Measurements from ENCODE around the gene OSBPL2.
A peak's percentile ranks its signal among the peaks of the same experiment; 100 is the strongest.

Gene OSBPL2

DNA sequence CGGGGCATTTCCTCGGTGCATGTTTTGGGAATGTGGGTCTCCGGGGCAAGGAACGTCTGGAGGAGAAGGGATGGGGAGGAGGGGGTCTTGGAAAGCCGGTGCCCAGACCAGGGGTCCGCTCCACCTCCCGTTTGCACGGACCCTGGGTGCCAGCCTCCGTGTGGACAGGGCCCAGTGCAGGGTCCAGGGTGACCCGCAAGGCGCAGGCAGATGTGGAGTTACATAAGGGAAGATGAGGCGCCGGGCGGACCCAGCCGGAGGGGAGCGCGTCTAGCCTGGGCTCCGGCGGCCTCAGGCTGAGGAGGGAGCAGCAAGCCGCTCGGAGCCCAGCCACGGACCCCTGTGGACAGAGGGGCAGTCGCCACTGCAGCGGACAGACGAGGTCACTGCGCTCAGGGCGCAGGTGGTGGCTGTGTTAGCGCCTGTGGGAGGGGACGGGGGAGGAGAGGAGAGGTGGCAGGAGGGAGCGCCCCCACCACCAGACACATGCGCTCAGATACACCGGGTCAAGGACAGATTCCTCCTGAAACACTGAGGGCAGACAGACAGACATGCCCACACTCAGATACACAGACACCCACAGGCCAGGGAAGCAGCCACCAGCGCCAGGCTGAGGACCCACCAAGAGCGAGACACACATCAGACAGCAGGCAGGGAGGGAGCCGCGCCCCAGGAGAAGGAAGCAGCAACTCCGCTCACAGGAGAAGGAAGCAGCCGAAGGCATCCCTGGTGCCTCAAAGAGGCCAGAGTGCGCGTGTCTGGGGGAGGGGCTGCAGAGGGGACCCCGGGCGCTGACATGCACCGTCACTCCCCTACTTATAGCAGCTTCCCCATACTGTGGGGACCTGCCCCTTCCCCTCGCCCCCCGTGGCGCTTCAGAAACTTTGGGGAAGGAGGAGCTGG lies 17.4 kb upstream of the OSBPL2 start:
- DNase-seq (ENCODE audit: low spot score) (no peak), FAIRE-seq (no peak)

GRCh38 chr20:62222266-62222850 lies 16.0 kb upstream of the OSBPL2 start:
- FAIRE-seq: no peak
- DNase-seq (ENCODE audit: low spot score): no peak

DNA sequence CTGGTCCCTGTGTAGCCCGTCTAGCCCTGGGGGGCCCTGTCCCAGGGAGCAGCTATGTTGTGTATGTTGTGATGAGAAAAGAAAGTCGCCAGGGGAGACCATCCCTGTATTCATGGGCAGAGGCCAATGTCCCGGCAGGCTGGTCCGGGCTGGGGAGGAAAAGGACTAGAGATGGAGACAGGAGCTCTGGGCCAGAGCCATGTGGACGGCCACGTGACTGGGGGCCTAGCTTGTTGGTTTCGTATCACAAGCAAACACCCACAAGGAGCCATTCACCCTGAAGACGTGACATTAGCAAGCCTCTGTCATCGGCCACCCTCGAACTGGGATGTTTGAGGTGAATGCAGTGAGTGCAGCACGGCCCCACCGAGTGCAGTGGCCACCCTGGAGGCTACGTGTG lies 15.3 kb upstream of the OSBPL2 start:
- FAIRE-seq (no peak), DNase-seq (ENCODE audit: low spot score) (no peak)

DNA sequence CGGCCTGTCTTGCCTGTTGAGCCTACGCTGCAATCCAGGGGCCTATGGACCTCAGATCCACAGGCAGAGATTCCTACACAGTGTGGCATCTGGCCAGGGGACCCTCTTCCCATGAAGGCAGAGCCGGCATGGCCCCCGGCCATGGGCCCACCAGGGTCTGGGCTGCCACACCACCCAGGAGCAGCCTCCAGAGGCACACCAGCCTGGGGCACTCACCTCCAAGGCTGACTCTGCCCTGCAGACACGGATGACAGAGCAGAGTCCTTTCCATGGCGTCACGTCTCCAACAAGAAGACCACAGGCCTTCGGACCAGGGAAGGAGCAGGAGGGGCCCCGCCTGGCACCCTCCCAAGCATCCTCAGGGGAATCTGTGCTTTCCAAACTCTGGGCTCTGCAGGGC lies 14.8 kb upstream of the OSBPL2 start:
- DNase-seq (ENCODE audit: low spot score) (no peak), FAIRE-seq (no peak)

DNA sequence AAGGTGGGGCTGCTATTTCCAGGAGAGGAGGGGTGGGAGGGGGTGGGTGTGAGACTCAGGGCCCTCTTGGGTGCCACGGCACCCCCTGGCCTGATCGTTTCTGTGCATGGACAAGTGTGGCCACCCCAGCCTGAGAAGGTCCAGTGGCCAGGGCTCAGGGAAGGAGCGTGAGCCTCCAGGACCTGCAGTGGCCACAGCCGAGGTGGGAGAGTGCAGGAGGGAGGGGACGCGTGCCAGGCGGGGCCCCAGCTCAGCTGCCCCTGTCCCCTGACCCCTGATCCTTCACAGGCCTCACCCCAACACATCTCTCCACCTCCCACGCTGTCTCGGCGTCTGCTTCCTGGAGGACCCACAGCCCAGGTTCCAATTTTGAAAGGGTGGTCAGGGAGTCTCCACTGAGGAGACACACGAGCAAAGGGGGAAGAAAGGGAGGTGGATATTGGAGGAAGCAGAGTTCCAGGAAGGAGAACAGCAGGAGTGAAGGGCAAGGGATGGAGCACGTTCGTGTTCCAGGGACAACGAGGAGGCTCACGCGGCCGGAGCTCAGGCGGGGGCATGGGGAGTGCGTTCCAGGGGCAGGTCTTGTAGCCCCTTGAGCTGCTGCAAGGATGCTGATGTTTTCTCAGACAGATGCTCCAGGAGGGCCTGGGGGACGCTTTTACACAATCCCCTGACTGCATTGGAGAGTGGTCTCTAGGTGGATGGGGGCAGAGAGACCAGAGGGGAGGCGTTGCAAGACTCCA lies 14.0 kb upstream of the OSBPL2 start:
- no peak for DNase-seq (ENCODE audit: low spot score)
- FAIRE-seq: no peak

DNA sequence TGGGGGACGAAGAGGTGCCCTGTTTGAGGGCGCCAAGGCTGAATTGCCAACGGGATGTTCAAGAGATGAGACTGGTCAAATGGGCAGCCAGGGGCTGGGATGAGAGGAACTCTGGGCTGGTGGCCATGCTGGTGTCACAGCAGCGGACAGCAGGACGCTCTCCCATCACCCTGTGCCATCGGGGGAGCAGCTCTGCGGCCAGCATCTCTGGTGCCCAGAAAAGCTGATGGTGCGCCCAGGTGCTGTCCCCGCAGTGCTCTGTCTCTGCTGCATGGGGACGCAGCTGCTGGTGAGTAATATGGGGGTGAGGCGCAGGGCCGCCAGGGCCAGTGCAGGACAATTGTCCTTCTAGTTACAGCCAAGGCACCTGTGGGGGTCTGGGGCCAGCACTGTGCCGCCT lies 13.3 kb upstream of the OSBPL2 start:
- FAIRE-seq (no peak), DNase-seq (ENCODE audit: low spot score) (no peak)

- FAIRE-seq (no peak), DNase-seq (ENCODE audit: low spot score) (no peak)
These were observed 12.3 kb upstream of the OSBPL2 start for GRCh38 chr20:62225820-62226635.

- DNase-seq (ENCODE audit: low spot score) (no peak), FAIRE-seq (no peak)
These were observed 11.4 kb upstream of the OSBPL2 start for GRCh38 chr20:62226707-62227590.

- FAIRE-seq (no peak), DNase-seq (ENCODE audit: low spot score) (no peak)
These were observed 10.7 kb upstream of the OSBPL2 start for GRCh38 chr20:62227591-62227976.

GRCh38 chr20:62227977-62228958 lies 10.1 kb upstream of the OSBPL2 start:
- no peak for FAIRE-seq
- peak; percentile 52 for DNase-seq (ENCODE audit: low spot score)

DNA sequence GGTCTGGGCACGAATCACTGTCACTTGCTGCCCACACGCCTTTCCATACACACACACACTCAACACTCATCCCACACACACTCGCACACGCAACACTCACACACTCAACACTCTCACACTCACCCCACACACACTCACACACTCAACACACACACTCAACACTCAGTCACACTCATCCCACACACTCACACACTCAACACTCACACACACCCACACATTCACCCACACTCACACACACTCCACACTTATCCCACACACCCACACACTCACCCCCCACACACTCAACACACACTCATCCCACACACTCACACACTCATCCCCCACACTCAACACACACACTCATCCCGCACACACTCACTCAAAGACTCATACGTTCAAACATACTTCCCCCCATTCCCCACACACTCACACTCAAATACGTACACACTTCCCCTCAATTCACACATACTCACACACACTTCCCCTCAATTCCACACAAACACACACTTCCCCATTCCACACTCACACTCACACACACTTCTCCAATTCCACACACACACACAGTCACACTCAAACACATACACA lies 9.3 kb upstream of the OSBPL2 start:
- FAIRE-seq (peak; percentile 95), DNase-seq (ENCODE audit: low spot score) (no peak)

DNA sequence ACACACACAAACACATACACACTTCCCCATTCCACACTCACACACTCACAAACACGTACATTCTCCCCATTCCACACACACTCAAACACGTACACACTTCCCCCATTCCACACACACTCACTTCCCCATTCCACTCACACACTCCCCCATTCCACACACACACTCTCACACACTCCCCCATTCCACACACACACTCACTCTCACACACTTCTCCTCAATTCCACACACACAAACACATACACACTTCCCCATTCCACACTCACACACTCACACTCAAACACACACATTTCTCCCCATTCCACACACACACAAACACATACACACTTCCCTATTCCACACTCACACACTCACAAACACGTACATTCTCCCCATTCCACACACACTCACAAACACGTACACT lies 8.7 kb upstream of the OSBPL2 start:
- peak; percentile 98 for FAIRE-seq

GRCh38 chr20:62230276-62230675 lies 8.0 kb upstream of the OSBPL2 start:
- DNase-seq (ENCODE audit: low spot score): no peak
- no peak for FAIRE-seq

More for the DNA sequence above, 8.7 kb upstream of the OSBPL2 start:
- DNase-seq (ENCODE audit: low spot score): no peak

GRCh38 chr20:62230696-62231095 lies 7.6 kb upstream of the OSBPL2 start:
- DNase-seq (ENCODE audit: low spot score): no peak
- FAIRE-seq: no peak

- FAIRE-seq: no peak
- no peak for DNase-seq (ENCODE audit: low spot score)
These were observed 7.0 kb upstream of the OSBPL2 start for GRCh38 chr20:62231292-62231691.

GRCh38 chr20:62232194-62232593 lies 6.1 kb upstream of the OSBPL2 start:
- DNase-seq (ENCODE audit: low spot score) (no peak), FAIRE-seq (no peak)

DNA sequence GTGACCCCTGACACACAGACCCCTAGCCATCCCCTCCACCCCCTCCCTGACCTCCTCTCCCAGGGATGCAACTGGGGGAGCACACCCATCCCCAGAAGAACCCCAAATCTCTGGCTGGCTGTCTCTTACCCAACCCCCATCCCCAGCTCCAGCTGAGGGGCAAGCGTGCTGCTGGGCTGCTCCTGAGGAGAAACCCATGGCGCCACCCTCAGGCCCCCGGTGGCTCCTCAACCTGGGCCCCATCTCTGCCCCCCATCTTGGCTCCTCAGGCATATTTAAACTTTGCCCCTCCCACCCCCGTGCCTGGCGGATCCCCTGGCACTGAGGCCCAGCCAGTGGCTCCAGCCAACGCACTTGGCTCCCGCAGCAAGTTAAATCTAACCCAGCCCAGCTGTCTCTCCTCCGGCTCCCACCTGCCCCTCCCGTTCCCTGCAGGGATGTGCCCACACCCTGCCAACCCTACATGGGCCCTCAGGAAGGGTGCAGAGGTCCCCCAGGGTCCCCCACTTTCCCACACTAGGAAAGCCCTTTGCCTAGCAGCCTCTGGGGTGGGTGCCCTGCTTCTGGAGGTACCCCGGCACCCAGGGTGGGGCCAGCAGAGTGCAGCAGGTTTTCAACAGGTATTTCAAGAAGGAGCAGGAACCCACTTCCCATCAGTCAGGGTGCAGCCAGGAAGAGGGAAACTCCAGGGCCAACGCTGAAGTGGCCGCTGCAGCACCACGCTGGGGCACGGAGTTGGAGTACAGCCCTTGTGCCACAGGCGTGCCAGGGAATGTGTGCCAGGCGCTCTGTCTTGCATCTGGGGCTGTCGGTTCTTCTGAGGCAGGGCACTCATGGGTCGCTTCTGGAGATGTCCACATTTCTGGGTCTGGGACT lies 5.3 kb upstream of the OSBPL2 start:
- FAIRE-seq (no peak), DNase-seq (ENCODE audit: low spot score) (no peak)

GRCh38 chr20:62233684-62234083 lies 4.6 kb upstream of the OSBPL2 start:
- DNase-seq (ENCODE audit: low spot score): no peak
- FAIRE-seq: no peak

Measured in urothelium cell line (cell line).